ENCODE results near the gene GPRC5A.

- no peak for TF ChIP-seq CTCF (IDR thresholded peaks at IDR 0.05 in 8 of 11, conservative IDR thresholded peaks at IDR 0.05 in 3 of 11)
- no peak for TF ChIP-seq POLR2AphosphoS5 (IDR thresholded peaks at IDR 0.05)
Measured at GRCh38 chr12:12918781-12919389, 27.5 kb downstream of the GPRC5A start.

All from spleen (tissue), 7 donors.